ENCODE measurements around the gene AP4S1.

- TF ChIP-seq EP300 (IDR thresholded peaks at IDR 0.05) (no peak), CTCF (IDR thresholded peaks at IDR 0.05) (no peak), POLR2A (IDR thresholded peaks at IDR 0.05) (no peak), POLR2AphosphoS5 (IDR thresholded peaks at IDR 0.05) (no peak)
These were observed 22.2 kb upstream of the AP4S1 start for GRCh38 chr14:31003284-31003683.
